Measurements from ENCODE around the gene ULBP2. TPM values are rescaled to one million over a fixed set of nuclear protein-coding genes. Genes with fewer than 3 reads are reported as not detected.
"Not testable (repeated sequence)": the region's sequence is repeated elsewhere in the genome, so short reads cannot be mapped to it uniquely, and the experiment has no call there.

The ULBP2 gene
- total RNA-seq, 3 donors from 2014 or later (not counting 1 experiment from before 2014, with no cell fraction given), result 0.98 to 2.4 (median 2.4) TPM

GRCh38 chr6:149947533-149947932 lies 5.7 kb downstream of the ULBP2 start:
- H3K4me3 Mint-ChIP-seq; H3K27ac ChIP-seq (ENCODE audit: low read length); H3K9me3 ChIP-seq (ENCODE audit: control insufficient read depth, insufficient read depth, low read length); H3K36me3 Mint-ChIP-seq; H3K4me1 Mint-ChIP-seq; H3K36me3 ChIP-seq (ENCODE audit: control insufficient read depth, insufficient read depth, low read length); intact Hi-C loops (cut with micrococcal nuclease); DNase-seq; H3K27me3 ChIP-seq (ENCODE audit: control insufficient read depth, insufficient read depth, low read length); H3K9me3 Mint-ChIP-seq; H3K4me1 ChIP-seq (ENCODE audit: control insufficient read depth, insufficient read depth, low read length); ATAC-seq; H3K4me3 ChIP-seq (ENCODE audit: low read length); H3K27ac Mint-ChIP-seq: not testable (repeated sequence)
- WGBS (ENCODE audit: insufficient coverage), result no CpG with 5 or more reads among the region's 1 CpG
- peaks cover 29 to 33% of the 10 kb centered on the region in 2 donors for H3K27me3 Mint-ChIP-seq (ENCODE audit: low read depth in 2 of 2)

- DNase-seq, result no peak
- Histone ChIP-seq H3K9me3 (ENCODE audit: control insufficient read depth, insufficient read depth, low read length) (no peaks in the 10 kb centered on the region), H3K4me3 (ENCODE audit: low read length) (no peak overlapping the region), H3K36me3 (ENCODE audit: control insufficient read depth, insufficient read depth, low read length) (no peaks in the 10 kb centered on the region), H3K4me1 (ENCODE audit: control insufficient read depth, insufficient read depth, low read length) (no peaks in the 10 kb centered on the region), H3K27me3 (ENCODE audit: control insufficient read depth, insufficient read depth, low read length) (peaks cover 12% of the 10 kb centered on the region), H3K27ac (ENCODE audit: low read length) (no peak overlapping the region)
- Mint-ChIP-seq H3K4me3 (no peak overlapping the region), H3K9me3 (no peaks in the 10 kb centered on the region), H3K27ac (no peak overlapping the region), H3K4me1 (no peaks in the 10 kb centered on the region), H3K36me3 (no peaks in the 10 kb centered on the region), H3K27me3 (ENCODE audit: low read depth in 2 of 2) (peaks cover 34% of the 10 kb centered on the region in 2 donors)
- no peak for TF ChIP-seq CTCF (IDR thresholded peaks at IDR 0.05)
- ATAC-seq, result no peak
- WGBS (ENCODE audit: insufficient coverage), result 80% methylated on average over 1 of the region's 1 CpG
- intact Hi-C loops (cut with micrococcal nuclease), result no loop called here
Measured at GRCh38 chr6:149948011-149948410, 6.2 kb downstream of the ULBP2 start.

GRCh38 chr6:149948616-149949015 lies 6.8 kb downstream of the ULBP2 start:
- H3K27me3 ChIP-seq (ENCODE audit: control insufficient read depth, insufficient read depth, low read length), result peaks cover 12% of the 10 kb centered on the region
- Mint-ChIP-seq H3K27ac (no peak overlapping the region), H3K36me3 (no peaks in the 10 kb centered on the region), H3K9me3 (no peaks in the 10 kb centered on the region), H3K4me3 (no peak overlapping the region), H3K4me1 (no peaks in the 10 kb centered on the region), H3K27me3 (ENCODE audit: low read depth in 2 of 2) (peaks cover 40% of the 10 kb centered on the region in 2 donors)
- intact Hi-C loops (cut with micrococcal nuclease), result no loop called here
- ATAC-seq, result no peak
- no peaks in the 10 kb centered on the region for H3K9me3 ChIP-seq (ENCODE audit: control insufficient read depth, insufficient read depth, low read length)
- TF ChIP-seq CTCF (IDR thresholded peaks at IDR 0.05), result no peak
- DNase-seq, result no peak
- no peak overlapping the region for H3K27ac ChIP-seq (ENCODE audit: low read length)
- WGBS (ENCODE audit: insufficient coverage), result 83% methylated on average over 5 of the region's 5 CpGs
- no peak overlapping the region for H3K4me3 ChIP-seq (ENCODE audit: low read length)
- no peaks in the 10 kb centered on the region for H3K36me3 ChIP-seq (ENCODE audit: control insufficient read depth, insufficient read depth, low read length)
- peaks cover under 1% of the 10 kb centered on the region for H3K4me1 ChIP-seq (ENCODE audit: control insufficient read depth, insufficient read depth, low read length)

GRCh38 chr6:149950423-149950822 lies 8.6 kb downstream of the ULBP2 start:
- H3K9me3 ChIP-seq (ENCODE audit: control insufficient read depth, insufficient read depth, low read length), result no peaks in the 10 kb centered on the region
- Mint-ChIP-seq H3K27me3 (ENCODE audit: low read depth in 2 of 2) (peaks cover 48% of the 10 kb centered on the region in 2 donors), H3K36me3 (no peaks in the 10 kb centered on the region), H3K4me1 (peaks cover 6 to 7% of the 10 kb centered on the region in 2 donors), H3K27ac (no peak overlapping the region), H3K9me3 (no peaks in the 10 kb centered on the region), H3K4me3 (no peak overlapping the region)
- peaks cover 17% of the 10 kb centered on the region for H3K27me3 ChIP-seq (ENCODE audit: control insufficient read depth, insufficient read depth, low read length)
- H3K4me1 ChIP-seq (ENCODE audit: control insufficient read depth, insufficient read depth, low read length), result peaks cover 16% of the 10 kb centered on the region
- no peak for DNase-seq
- intact Hi-C loops (cut with micrococcal nuclease), result no loop called here
- no peak for ATAC-seq
- H3K27ac ChIP-seq (ENCODE audit: low read length), result no peak overlapping the region
- H3K4me3 ChIP-seq (ENCODE audit: low read length), result no peak overlapping the region
- no peak for TF ChIP-seq CTCF (IDR thresholded peaks at IDR 0.05)
- H3K36me3 ChIP-seq (ENCODE audit: control insufficient read depth, insufficient read depth, low read length), result no peaks in the 10 kb centered on the region
- 48% methylated on average over 8 of the region's 8 CpGs for WGBS (ENCODE audit: insufficient coverage)
